ENCODE data around the gene KDM8.

The KDM8 gene
- 10.4 to 14.1 reads per million in 2 donors for total RNA-seq

- DNase-seq: peak; percentile 98
Observed at GRCh38 chr16:27203507-27204311, at the start of gene KDM8. Gene KDM8 (plus strand): TSS chr16:27203526. CDS start chr16:27210124, 6,598 bp downstream.

DNA sequence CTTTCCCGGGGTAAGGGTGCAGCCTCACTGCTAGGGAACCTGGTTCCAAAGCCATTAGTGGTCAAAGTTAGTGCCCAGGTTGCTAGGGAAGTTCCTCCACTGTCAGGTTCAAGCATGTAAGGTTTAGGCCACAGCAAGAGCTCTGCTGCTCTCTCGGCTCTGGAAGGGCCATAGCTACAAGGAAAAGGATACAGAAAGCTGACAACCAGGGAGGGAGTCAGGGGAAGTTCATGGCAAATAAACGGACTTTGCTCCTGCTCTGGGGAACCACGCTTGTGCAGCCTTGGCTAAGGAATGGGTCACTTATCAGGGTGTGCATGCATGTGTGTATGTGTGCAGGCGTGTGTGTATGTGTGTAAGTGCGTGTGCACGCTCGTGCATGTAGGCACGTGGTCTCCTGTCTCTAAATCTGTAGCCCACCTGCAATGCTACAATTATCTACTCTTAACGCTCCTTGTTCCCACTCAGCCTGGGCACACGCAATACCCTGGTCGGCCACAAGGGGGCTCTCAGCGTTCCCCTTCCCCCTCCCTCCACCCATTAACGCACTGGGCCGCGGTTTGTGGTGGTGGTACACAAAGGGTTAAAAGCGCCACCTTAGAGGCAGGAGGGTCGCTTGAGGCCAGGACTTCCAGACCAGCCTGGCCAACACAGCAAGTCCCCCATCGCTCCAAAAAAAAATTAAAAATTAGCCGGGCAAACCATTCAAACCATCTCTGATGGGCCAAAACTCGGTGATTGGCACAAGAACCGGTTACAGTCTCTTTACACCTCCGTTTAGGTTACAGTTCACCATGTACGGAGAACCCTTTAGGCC is 48.4 kb upstream of the KDM8 start:
- peak; percentile 68 for DNase-seq

DNA sequence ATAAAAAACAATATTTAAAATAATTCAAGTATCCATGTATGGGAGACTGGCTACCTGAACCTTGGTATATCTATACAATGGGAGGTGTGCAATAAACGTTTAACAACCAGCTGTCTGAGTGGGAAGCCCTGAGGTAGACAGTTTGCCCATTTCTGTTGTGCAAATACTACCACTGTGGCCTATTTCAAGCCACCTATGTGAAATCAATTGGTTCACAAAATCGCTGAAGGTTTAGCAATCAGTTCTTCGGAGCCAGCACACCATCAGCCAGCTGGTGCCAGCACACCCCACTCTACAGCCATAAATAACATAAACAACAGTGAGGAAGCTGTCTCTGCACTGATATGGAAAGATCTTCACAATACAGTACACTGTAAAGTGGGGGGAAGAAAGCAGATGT is 46.7 kb upstream of the KDM8 start:
- DNase-seq: no peak

- DNase-seq: no peak
Observed at GRCh38 chr16:27161398-27161797, 41.9 kb upstream of the KDM8 start.

GRCh38 chr16:27164352-27164751 is 39.0 kb upstream of the KDM8 start:
- no peak for DNase-seq

- DNase-seq: no peak
Observed at GRCh38 chr16:27165576-27165975, 37.8 kb upstream of the KDM8 start.

DNA sequence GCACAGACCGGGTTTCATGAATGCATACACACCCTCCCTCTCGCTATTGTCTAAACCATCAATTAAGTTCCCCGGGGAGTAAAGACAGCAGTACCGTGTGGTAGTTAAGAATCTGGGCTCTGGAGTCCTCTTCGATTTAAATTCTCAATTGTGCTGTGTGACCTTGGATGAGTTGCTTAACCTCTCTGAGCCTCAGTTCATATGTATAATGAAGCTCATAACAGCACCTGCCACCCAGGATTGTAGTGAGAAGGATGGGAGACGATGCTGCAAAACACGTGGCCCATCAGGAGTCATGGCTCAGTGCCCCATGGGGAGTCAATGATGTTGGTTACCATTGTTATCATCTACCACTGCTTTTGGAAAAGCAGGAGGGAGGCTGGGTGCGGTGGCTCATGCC is 34.5 kb upstream of the KDM8 start:
- no peak for DNase-seq

DNA sequence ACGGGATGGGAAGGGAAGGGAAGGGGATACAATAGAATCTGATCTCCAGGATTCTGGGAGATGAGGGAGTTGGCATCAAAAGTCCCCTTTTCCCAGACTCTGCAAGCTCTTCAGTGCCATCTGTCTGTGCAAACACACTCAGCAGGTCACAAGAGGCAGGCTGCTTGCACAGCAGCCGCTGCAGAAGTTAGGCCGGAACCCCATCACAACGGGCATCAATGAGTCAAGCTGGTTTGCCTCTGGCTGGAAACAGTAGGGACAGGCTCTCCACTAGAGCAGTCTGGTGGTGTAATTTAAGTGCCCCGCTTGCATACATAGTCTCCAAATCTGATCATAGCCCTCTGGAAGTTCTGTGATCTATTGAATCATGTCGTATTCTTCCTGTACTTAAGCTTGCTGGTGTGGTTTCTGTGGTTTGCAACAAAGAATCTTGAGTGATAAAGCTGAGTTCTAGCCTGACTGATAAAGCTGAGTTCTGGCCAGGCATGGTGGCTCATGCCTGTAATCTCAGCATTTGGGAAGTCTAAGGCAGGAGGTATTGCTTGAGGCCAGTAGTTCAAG is 33.7 kb upstream of the KDM8 start:
- DNase-seq: peak; percentile 60

DNA sequence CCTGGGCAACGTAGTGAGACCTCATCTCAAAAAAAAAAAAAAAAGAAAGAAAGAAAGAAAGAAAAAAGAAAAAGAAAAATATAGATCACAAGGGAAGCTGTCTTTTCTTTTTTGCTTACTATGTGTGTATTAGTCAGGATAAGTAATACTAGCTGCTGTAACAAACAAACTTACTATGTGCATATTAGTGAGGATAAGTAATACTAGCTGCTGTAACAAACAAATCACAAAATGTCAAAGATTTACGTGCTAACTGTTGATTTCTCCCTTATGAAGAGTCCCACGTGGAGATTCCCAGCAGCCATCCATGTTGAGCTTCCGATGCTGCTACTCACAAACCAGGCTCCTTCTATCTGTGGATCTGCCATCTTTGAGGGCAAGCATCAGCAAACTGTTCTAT is 31.7 kb upstream of the KDM8 start:
- no peak for DNase-seq

DNA sequence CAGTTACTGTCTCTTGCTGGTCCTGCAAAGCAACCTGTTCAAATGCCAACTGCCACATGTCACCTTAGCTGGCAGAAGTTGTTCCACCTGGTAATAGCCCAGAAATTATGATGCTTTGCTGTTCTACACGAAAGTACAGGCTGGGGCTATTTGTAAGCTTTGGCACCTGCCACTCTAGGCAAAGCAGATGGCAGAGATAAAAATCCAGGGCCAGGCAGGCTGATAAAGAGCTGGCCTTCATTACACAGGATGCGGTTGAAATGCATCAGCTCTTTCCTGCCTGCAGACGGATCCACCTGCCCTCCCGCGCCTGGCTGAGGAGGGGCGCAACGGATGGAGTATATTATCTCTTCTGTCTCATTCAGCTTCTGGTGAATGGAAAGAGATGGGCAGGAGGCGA is 29.3 kb upstream of the KDM8 start:
- DNase-seq: peak; percentile 32

- DNase-seq: no peak
Observed at GRCh38 chr16:27174798-27175197, 28.5 kb upstream of the KDM8 start.

DNA sequence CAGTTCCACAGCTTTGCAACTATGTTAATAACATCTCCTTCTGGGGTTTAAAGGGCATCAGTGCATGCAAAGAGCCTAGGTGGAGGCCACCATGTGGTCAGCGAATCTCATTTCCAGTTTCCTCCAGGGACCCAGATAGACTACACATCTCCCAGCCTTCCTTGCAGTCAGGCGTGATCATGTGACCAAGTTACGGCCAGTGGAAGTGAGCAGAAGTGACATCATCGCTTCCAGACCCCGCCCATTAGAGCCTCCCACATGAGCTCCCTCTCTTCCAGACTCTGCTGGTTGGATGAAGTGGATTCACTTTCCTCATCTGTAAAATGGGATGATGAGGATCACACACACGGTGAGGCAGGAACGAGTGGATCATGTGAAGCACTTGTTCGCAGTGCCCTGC is 27.4 kb upstream of the KDM8 start:
- no peak for DNase-seq

GRCh38 chr16:27177031-27177774 is 26.1 kb upstream of the KDM8 start:
- DNase-seq: no peak

DNA sequence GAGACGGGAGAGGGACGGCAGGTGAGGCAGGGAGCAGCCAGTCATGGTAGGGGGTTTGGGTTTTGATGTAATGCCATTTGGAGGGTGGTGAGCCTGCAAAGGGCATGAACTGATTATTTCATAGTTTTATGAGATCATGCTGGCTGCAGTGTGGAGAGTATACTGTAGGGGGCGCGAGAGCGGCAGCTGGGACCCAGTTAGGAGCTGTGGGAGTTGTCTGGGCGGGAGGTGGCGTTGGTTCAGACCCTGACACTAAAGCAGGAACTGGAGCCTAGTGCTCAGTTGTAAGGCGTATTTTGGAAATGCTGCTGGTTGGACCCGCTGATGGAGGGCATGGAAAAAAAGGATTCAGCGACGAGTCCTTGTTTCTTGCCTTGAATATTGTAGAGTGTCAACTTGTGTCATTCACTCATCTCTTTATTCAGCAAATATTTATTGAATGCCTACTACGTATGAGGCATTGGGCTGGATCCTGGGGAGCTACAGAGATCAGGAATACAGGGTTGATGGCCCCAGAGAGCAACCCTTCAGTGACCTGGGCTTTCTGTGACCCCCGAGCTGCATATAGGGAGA is 23.7 kb upstream of the KDM8 start:
- peak; percentile 85 for DNase-seq

DNA sequence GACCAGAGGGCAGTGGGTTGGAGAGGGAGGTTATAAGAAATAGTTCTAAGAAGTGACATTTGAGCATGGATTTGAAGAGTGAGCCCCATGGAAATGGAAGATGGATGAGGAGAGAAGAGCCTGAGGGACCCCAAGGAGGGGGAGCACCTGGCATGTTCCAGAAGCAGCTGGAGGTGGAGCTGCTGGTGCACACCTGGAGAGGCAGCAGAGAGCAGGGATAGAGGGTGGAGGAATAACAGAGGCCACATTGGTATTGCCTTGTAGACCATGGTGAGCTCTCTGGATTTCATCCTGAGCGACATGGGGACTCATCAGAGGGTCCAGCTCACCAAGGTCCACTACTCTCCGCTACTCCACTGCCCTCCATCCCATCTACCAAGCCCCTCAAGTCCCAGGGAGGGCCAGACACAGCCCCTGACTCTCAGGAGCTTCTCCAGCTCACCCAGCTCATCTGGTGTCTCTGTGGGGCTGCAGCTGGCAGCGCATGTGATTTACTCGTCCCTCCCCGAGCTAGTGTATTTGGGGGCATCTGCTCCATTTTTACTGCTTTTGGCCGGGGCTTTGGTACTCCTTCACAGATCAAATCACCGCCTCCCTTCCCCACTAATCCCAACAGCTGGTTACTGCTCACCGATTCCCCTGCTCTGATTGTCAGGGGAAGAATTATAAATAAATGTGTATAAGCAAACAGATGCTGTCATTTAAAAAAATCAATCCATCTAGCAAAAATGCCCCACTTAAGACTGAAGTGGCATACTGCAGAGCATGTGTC is 22.1 kb upstream of the KDM8 start:
- no peak for DNase-seq

GRCh38 chr16:27182906-27183405 is 20.4 kb upstream of the KDM8 start:
- no peak for DNase-seq

DNA sequence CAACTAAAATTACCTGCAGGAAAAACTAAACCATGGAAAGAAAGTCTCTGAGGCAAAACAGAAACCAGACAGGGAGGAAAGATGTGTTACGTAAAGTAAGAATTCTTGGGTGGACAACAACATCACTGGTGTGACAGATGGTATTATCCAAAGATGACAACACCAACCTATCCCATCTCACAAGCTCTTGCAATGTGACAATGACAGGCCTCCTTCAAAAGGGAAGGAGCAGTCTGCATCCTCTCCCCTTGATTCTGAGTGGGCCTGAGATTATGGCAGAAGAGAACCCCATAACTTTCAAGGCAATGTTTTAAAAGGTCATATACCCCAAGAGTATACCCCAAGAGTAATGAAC is 17.6 kb upstream of the KDM8 start:
- DNase-seq: no peak

DNA sequence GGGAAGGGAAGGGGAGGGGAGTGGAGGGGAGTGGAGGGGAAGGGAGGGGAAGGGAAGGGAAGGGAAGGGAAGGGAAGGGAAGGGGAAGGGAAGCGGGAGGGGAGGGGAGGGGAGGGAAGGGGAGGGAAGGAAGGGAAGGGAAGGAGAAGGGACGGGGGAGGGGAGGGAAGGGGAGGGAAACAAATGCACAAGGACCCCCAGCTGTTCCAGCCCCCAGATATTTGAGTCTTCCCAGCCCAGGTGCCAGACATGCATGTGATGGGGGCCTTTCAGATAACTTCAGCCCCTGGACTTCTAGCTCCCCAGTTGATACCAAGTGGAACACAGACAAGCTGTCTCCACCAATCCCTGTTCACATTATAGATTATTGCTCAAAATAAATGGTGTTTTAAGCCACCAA is 14.7 kb upstream of the KDM8 start:
- no peak for DNase-seq

DNA sequence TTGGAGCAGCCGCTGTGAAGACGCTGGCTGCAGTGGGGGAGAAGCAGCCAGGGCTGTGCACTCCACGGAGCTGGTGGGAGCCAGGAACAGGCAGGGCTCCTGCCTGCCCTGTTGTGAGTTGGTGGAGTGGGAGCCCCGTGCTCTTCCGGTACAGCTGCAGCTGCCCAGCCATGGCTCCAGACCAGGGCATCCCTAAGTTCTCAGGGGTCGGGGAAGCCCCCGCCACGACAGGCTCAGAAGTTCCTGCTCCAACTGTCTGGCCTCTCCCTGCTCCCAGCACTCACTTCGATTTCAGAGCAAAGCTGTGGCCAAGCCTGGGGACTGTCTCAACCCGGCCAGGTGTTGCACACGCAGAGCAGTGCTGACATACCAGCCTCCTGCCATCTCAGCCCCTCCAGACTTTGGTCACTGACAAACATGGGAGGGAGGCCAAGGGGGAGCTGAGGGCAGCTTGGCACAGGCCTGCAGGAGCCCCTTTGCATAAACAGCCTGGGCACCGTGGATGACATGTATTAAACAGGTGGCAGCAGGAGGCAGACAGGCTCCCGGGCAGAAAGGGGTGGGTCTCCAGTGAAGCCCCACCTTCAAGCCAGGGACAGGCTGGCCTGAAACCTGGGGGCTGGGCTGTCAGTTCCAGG is 13.9 kb upstream of the KDM8 start:
- no peak for DNase-seq

DNA sequence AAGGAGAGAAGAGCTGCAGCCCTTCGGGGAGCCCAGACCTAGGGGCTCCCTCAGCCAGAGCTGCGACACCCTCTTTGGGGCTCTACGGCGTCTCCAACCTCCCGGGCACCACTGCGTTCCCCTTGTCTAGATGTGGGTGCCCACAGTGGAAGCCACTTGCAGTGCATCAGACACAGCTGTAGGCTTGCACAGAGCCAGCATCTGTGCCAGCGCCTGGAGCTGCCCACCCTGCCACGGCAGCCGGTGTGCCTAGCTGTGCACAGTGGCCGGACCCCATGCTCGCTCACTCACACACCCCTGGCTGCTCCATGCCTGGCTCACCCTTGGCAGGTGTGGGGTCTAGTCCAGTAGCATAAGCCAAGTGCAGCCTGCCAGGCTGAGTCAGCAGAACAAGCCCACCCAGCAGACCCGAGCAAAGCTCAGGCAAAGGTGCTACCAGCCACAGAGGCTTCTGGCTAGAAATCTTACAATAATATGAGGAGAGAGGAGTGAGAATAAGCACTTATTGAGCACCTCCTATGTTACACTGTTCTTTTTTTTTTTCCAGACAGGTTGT is 12.9 kb upstream of the KDM8 start:
- no peak for DNase-seq

DNA sequence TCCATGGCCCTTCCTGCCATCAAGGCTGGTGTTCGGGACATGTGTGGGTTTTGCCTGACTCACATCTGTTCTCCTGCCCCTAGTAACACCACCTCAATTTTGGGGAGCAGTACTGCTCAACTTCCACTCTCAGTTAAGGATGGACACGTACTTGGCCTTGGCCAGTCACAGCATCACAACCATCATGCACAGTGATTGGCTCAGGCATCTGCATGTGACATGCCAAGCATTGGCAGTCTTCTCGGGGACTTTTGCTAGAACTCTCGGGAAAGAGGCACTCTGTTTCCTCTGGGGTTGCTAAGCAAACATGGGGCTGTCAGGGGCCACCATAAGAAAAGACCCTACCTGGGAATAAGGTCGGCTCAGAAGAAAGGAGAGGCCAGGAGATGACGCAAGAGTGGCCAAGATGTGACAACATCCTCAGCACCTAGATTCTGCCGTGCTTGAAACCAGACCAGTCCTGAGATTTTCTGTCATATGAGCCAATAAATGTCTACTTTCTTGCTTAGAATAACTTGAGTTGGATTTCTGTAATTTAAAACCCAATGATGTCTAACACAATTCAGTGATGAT is 11.9 kb upstream of the KDM8 start:
- DNase-seq: no peak

All from T-helper 9 cell (primary cell).